HuH-7 (cell line): ENCODE results near the gene CPEB4.
A peak's percentile ranks its signal among the peaks of the same experiment; 100 is the strongest.

ENCODE experiments used
- DNase-seq: peaks from one replicate; pipeline ENCODE4 v3.0.0; 2011; ENCODE audit warnings: low spot score

Gene CPEB4

DNA sequence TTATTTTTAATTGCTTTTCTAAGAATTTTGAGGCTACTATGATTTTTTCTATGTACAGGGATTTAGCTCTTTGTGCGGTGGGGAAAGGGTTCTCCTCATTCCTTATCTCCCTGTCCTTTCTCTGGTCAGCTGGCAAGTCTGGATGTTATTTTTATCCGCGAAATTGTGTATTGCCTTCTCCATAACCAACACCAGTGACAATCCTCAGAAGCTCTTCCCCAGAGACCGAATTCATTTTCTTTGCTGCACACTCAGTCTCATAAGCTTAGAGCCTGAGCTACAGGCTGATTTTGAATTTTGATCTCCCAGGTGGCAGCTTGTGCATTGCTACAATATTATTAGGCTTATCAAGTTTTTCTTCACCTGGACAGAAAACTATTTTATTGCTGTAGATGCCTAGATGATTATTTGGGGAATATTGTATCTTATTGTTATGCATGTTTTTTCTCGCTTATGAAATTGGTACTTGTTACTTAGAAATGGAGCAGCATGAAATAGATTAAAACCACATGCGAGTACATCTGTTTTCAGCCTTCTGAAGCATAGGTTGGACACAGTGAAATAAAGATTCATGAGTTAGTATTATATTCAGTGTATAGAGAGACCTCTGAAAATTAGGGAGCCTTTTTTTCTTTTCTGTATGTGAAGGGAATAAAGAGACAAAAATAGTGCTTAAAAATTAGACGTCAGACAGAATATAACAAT is 27.3 kb downstream of the CPEB4 start:
- no peak for DNase-seq

DNA sequence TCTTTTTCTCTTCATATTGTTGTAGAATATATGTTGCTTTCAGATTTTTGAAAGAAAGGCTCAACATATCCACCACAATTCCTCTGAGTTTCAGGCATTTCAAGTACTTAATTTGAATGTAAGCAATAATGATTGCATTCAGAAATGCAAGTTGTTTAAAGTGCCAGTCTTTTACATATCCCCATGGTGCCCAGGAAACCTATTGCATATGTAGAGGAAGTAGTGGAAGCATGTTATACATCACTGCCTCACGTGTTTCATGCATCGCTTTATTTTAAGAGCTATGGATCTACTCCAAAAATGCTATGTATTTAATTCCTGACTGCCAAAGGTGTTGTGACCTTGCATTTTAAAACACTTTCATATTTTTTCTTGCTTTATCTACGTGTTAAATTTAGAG is 28.1 kb downstream of the CPEB4 start:
- no peak for DNase-seq

DNA sequence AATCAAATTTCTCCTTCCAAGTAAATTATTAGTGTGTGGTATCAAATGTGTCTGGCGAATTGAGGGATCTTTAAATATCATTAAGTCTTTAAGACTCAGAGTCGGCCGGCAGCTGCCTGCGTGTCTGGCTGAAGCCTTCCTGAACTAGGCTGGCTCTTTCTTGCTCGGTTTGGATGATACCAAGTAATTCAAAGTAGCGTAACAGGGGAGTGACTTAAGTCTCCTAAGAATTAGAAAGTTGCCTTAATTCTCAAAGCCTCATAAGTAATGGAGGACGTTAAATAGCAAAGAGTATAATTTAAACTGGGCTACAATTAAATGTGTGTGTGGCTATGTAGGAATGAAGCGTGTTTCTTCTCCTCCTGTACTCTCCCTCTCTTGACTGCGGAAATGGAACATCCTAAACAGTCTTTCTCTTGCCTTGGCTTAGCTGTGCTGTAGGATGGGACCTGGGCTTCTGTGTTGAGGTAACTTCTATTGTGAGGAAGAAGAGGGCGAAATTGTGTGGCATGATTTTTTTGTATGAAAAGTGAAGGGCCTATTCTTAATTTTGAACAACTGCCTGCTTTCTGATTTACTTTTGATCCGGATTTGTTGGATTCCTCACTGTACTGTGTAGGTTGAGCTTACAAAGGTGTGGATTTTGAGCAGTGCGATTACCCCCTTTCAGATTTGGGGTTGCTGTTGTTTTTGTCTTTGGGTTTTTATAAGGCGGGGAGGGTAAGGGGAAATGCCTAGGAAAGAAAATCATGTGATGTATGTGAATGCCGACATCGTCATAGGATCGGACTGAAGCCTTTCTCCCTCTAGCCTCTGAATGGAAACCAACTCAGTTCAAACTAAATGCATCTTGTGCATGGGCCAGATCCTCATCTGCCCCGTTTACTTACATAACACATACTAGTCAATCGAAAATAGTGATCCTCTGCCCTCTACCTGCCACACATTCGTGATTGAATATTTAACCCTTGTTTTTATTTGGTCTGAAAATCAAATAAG is 29.9 kb downstream of the CPEB4 start:
- peak; percentile 42 for DNase-seq

- no peak for DNase-seq
Observed at GRCh38 chr5:173919443-173919842, 31.3 kb downstream of the CPEB4 start.

DNA sequence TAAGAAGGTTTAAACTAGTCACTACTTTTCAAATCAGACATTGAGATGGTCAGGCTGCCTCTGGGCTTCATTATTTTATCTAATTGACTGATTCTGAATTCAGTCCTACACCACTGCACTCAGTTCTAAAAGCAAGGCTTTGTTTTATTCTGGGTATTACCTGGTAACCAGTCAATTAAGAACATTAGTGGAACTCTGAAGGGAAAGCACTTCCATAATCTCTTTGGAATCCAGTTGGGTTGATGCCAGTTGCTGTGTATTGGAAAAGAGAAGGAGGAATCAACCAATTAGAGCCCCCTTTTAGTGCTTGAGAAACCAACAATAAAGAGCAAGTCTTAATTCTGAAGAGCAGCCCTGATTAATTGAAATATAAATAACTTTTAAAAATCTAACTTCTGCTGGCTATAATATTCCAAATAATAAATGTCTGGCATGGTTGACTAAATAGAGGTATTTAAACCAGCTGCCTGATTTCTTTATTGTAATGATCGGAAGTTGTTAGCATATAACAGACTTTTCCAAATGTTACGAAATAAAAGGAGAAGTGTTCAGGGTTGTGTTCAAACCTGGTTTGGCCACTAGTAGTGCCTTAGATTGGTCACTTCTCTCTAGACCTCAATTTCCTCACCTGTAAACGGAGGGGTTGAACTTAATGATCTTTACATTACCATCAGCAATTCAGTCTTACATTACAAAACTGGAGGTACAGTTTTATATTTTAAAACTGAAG is 32.0 kb downstream of the CPEB4 start:
- no peak for DNase-seq

DNA sequence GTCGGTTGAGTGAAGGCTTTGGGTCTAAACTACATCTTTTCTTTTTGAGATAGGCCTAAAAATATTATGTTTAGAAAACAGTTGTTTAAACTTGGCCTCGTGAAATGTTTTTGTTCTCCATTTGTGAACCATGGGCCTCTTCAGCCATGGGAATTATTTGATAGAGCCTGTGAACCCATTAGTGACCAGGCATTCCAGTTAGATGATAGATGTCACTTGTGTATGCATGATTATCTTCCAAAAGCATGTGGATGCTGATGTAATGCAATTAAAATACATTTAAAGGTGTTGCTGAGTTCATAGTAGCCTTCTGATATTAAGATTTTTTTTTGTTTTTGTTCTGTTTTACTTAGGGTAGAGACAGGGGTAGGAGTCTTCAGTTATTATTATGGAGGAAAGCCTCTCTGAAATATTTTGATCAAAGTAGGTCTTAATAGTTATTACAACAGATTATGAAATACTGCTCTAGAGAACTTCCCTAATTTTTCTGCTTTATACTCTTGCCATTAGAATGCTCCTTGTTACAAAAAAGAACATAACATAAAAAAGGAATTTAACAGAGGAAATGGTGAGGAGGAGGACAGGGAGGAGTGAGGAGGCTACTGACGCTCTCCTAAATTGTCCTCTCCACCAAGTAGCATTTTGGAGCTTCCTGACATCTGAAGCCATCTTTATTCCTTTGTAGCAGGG is 32.9 kb downstream of the CPEB4 start:
- DNase-seq, result no peak

DNA sequence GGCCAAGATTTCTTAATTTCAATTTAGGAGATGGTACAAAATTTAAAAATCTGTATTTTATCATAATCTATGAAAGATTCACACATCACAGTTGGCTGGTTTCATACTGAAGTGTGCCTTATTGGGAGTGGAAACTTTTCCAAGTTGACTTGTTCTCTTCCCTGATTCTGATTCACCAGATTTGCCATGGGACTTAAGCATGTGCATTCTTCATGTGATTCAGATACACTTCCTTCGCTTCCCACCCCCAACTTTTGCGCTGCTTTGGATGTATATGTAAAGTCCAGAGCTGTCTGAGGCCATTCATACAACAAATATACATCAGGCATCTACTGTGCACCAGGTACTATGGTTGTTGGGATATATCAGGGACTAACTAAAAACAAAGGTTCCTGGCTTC is 34.4 kb downstream of the CPEB4 start:
- DNase-seq, result no peak

DNA sequence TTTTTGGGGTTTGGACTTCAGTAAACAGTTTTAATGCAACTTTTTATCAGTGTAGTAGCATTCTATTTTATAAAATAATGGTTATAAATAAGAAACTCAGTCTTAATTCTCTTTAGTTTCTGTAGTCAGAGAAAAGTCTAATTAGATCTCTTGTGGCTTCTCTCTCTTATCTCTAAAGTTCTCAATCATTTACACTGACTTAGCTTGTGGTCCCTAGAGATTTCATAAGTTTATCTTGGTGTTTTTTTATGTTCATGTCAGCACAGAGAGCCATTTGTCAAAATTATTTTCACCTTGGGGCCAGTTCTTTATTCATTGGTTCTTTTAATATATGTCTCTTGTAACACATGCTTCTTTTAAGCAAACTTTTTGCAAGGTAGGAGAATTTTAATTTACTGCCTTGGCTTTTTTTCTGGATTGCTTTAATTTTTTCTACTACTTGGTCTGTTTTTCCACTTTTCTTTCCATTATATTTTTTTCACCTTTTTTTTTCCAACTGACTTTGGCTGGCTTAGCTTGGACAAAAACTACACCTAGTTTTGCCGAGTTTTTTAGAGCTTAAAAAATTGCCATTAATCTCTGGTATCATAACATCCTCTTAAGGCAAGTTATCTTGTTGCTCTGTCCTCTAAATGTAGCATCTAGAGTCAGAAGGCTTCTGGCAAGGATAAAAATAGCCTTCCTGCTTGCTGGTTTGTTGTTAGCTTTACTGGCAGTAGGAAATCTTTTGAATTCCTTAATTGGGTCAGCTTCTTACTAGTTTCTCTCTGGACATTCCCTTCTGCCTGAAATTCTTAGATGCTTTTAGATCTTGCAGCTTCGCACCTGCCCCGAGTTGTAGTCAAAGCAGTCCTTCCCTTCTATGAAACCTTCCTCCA is 35.3 kb downstream of the CPEB4 start:
- DNase-seq, result no peak

DNA sequence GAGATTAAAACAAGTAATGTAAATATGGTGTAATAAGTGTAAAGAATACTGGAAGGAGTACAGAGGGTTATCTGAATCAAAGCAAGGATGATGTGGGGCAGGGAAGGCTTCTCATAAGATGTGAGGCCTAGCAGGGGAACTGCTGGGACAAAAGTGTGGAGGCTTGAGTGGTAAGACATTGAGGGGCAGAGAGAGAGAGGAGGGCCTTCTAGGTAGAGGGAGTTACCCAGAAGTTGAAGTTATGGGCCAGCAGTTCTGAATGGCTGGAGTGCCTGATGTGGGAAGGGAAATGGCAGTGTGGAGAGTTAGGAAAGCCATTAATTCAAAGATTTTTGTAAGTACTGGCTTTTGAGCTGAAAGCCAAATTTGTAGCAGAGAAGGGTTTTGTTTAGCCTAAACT is 36.8 kb downstream of the CPEB4 start:
- DNase-seq, result no peak

GRCh38 chr5:173925449-173926071 is 37.4 kb downstream of the CPEB4 start:
- no peak for DNase-seq

GRCh38 chr5:173926359-173926758 is 38.2 kb downstream of the CPEB4 start:
- no peak for DNase-seq

- DNase-seq, result no peak
Observed at GRCh38 chr5:173928871-173929574, 40.9 kb downstream of the CPEB4 start.

DNA sequence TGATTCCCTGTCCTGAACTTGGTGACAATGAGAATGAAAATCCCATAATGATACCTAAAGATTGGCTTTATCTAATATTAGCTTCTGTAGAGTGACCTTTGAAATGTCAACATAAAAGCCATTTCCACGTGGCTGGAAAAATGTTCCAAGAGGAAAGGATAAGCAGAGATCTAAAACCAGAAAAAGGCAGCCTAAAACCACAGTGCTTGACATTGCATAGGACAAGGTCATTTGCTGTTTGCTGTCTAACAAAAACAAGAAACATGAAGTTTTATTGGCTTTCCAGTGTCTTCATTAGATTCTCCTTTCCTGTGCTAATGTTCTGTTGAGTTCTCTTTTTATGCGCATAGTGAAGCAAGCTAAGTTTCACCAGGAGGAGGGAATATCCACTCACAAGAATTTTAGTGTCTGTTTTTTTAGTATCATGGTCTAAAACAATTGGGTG is 44.6 kb downstream of the CPEB4 start:
- no peak for DNase-seq

GRCh38 chr5:173933901-173934300 is 45.8 kb downstream of the CPEB4 start:
- DNase-seq, result no peak

DNA sequence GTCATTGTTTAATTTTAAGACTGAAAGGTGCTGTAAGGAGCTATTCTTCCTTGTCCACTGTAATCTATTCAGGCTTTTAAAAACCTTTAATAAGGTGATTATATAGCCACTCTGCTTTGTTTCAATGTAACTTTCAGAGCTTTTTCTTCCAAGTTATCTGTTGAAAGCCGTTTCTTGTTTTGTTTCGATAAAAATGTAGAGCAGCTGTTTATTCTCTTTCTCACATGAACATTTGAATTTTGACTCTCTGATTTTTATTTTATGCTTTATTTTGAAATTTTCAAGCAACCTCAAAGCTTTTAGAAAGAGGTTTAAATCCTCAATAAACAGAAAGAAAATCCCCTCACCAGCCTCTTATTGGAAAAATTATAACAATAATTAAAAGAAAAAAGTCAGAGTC is 47.2 kb downstream of the CPEB4 start:
- DNase-seq, result no peak

- DNase-seq, result no peak
Observed at GRCh38 chr5:173940269-173940668, 52.1 kb downstream of the CPEB4 start.

GRCh38 chr5:173941102-173941501 is 53.0 kb downstream of the CPEB4 start:
- DNase-seq, result no peak

DNA sequence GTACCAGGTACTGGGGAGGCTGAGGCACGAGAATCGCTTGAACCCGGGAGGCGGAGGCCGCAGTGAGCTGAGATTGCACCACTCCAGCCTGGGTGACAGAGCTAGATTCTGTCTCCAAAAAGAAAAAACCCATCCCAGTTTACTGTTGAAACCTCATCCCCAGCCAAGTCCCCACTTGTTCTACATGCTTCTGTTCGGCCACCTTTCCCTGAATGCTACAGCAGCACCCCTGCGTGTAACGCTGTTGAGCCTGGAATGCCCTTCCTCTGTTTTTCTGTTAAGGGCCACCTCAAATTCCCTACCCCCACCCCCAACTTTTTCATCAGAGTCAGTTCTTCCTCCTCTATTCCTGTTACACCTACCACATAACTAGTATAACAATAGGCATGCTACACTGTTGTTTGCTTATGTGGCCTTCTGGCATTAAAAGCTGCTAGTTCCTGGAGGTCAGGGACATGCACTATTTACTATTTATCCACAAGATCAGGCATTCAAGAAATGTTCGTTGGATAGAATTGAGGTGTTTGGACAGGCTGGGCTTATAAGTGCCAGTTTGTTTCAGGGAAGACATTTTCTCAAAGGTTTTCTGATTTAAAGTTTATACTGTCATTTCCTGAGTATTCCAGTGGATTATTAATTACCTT is 53.7 kb downstream of the CPEB4 start:
- DNase-seq, result no peak

DNA sequence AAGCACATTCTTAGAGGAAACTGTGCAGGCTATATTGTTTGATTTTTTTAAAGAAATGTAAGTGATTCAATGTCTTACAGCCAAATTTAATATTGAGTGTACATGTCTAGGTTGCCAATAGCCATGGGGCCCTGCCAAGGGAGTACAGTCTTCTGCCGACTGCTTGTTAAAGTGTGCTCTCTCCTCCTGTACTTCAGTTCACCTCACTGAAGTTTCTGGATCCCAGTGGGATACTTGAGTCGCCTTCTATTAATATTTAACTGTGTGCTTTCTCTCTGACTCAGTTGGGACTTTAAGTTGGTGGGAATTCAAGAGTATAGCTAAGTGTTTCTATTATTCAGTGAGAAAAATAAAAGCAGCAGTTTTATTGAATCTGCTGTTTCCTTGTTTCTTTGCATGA is 56.4 kb downstream of the CPEB4 start:
- DNase-seq, result no peak
